ENCODE data around the gene NAV2.

Gene NAV2

GRCh38 chr11:20000022-20000350 is 287.3 kb downstream of the NAV2 start:
- no peak overlapping the region for H4K12ac ChIP-seq (ENCODE audit: low read depth, low read length)
- H2BK5ac ChIP-seq (ENCODE audit: low read depth, low read length, poor library complexity), result no peak overlapping the region
- H3K4ac ChIP-seq (ENCODE audit: low read depth, low read length), result no peak overlapping the region
- DNase-seq, result no peak
- no peaks in the 10 kb centered on the region for H3K36me3 ChIP-seq (ENCODE audit: control insufficient read depth in 1 of 2, insufficient read depth in 2 of 2, low read length in 2 of 2)
- no peaks in the 10 kb centered on the region for H3K9me3 ChIP-seq (ENCODE audit: insufficient read depth, low read depth, low read length)
- H3K18ac ChIP-seq (ENCODE audit: low read length), result peak overlapping the region; percentile 48
- H3K27ac ChIP-seq (ENCODE audit: low read depth, low read length), result no peak overlapping the region
- H3K4me3 ChIP-seq (ENCODE audit: low read depth, low read length), result no peak overlapping the region
- H4K91ac ChIP-seq (ENCODE audit: low read depth, low read length), result peak overlapping the region; percentile 63
- H3K4me2 ChIP-seq (ENCODE audit: low read length), result no peak overlapping the region
- peaks cover 29 to 42% of the 10 kb centered on the region in 2 experiments for H3K4me1 ChIP-seq (ENCODE audit: control insufficient read depth in 1 of 2, insufficient read depth in 2 of 2, low read length in 2 of 2)
- H3K27me3 ChIP-seq (ENCODE audit: insufficient read depth, low read length), result no peaks in the 10 kb centered on the region
- WGBS (ENCODE audit: extremely low coverage, insufficient coverage, insufficient read length), result no CpG with 5 or more reads among the region's 3 CpGs
- peak overlapping the region; percentile 54 for H2BK12ac ChIP-seq (ENCODE audit: low read length)
- peak overlapping the region; percentile 75 for H2AK5ac ChIP-seq (ENCODE audit: low read length)
- peak overlapping the region; percentile 15 for H2BK120ac ChIP-seq (ENCODE audit: insufficient read depth, low read length, poor library complexity)
- H3K79me2 ChIP-seq (ENCODE audit: control insufficient read depth, insufficient read depth, low read length, poor library complexity), result no peaks in the 10 kb centered on the region
- H4K8ac ChIP-seq (ENCODE audit: low read depth, low read length), result no peak overlapping the region
- H3K14ac ChIP-seq (ENCODE audit: low read length), result no peak overlapping the region
- peaks cover 8% of the 10 kb centered on the region for H3K79me1 ChIP-seq (ENCODE audit: low read length)
- no peak overlapping the region for H3K9ac ChIP-seq (ENCODE audit: low read length)
- no peak overlapping the region for H2AFZ ChIP-seq (ENCODE audit: insufficient read depth, low read length, poor library complexity)
- no peak overlapping the region for H3K23ac ChIP-seq (ENCODE audit: low read length)

- no peak overlapping the region for H3K27ac ChIP-seq (ENCODE audit: low read depth, low read length)
- no peak overlapping the region for H3K14ac ChIP-seq (ENCODE audit: low read length)
- H4K91ac ChIP-seq (ENCODE audit: low read depth, low read length), result peak overlapping the region; percentile 12
- no peaks in the 10 kb centered on the region for H3K36me3 ChIP-seq (ENCODE audit: control insufficient read depth in 1 of 2, insufficient read depth in 2 of 2, low read length in 2 of 2)
- peaks cover 8% of the 10 kb centered on the region for H3K79me1 ChIP-seq (ENCODE audit: low read length)
- whole genome bisulfite sequencing (ENCODE audit: extremely low coverage, insufficient coverage, insufficient read length), result no CpG with 5 or more reads among the region's 13 CpGs
- H3K4me1 ChIP-seq (ENCODE audit: control insufficient read depth in 1 of 2, insufficient read depth in 2 of 2, low read length in 2 of 2), result peaks cover 26 to 38% of the 10 kb centered on the region in 2 experiments
- no peak overlapping the region for H3K9ac ChIP-seq (ENCODE audit: low read length)
- peak overlapping the region; percentile 8 for H3K18ac ChIP-seq (ENCODE audit: low read length)
- no peak overlapping the region for H3K4me3 ChIP-seq (ENCODE audit: low read depth, low read length)
- H3K27me3 ChIP-seq (ENCODE audit: insufficient read depth, low read length), result no peaks in the 10 kb centered on the region
- no peak overlapping the region for H2AK5ac ChIP-seq (ENCODE audit: low read length)
- peak overlapping the region; percentile 3 for H2BK12ac ChIP-seq (ENCODE audit: low read length)
- H2BK5ac ChIP-seq (ENCODE audit: low read depth, low read length, poor library complexity), result no peak overlapping the region
- DNase-seq, result no peak
- H3K4me2 ChIP-seq (ENCODE audit: low read length), result no peak overlapping the region
- no peak overlapping the region for H3K4ac ChIP-seq (ENCODE audit: low read depth, low read length)
- no peak overlapping the region for H2BK120ac ChIP-seq (ENCODE audit: insufficient read depth, low read length, poor library complexity)
- no peak overlapping the region for H2AFZ ChIP-seq (ENCODE audit: insufficient read depth, low read length, poor library complexity)
- no peak overlapping the region for H3K23ac ChIP-seq (ENCODE audit: low read length)
- no peak overlapping the region for H4K12ac ChIP-seq (ENCODE audit: low read depth, low read length)
- H3K79me2 ChIP-seq (ENCODE audit: control insufficient read depth, insufficient read depth, low read length, poor library complexity), result no peaks in the 10 kb centered on the region
- H4K8ac ChIP-seq (ENCODE audit: low read depth, low read length), result no peak overlapping the region
- H3K9me3 ChIP-seq (ENCODE audit: insufficient read depth, low read depth, low read length), result no peaks in the 10 kb centered on the region
Measured at GRCh38 chr11:20000351-20001134, 287.9 kb downstream of the NAV2 start.

- no CpG with 5 or more reads among the region's 12 CpGs for WGBS (ENCODE audit: extremely low coverage, insufficient coverage, insufficient read length)
- Histone ChIP-seq H3K27me3 (ENCODE audit: insufficient read depth, low read length) (no peaks in the 10 kb centered on the region), H3K79me1 (ENCODE audit: low read length) (peaks cover 8% of the 10 kb centered on the region), H3K27ac (ENCODE audit: low read depth, low read length) (peak overlapping the region; percentile 5), H3K23ac (ENCODE audit: low read length) (no peak overlapping the region), H3K4me1 (ENCODE audit: control insufficient read depth in 1 of 2, insufficient read depth in 2 of 2, low read length in 2 of 2) (peaks cover 26 to 28% of the 10 kb centered on the region in 2 experiments), H3K79me2 (ENCODE audit: control insufficient read depth, insufficient read depth, low read length, poor library complexity) (no peaks in the 10 kb centered on the region), H2BK12ac (ENCODE audit: low read length) (peak overlapping the region; percentile 37), H4K91ac (ENCODE audit: low read depth, low read length) (peak overlapping the region; percentile 33), H3K18ac (ENCODE audit: low read length) (no peak overlapping the region), H3K4ac (ENCODE audit: low read depth, low read length) (no peak overlapping the region), H3K4me3 (ENCODE audit: low read depth, low read length) (no peak overlapping the region), H2BK120ac (ENCODE audit: insufficient read depth, low read length, poor library complexity) (no peak overlapping the region), H2AFZ (ENCODE audit: insufficient read depth, low read length, poor library complexity) (no peak overlapping the region), H2BK5ac (ENCODE audit: low read depth, low read length, poor library complexity) (no peak overlapping the region), H3K9ac (ENCODE audit: low read length) (no peak overlapping the region), H2AK5ac (ENCODE audit: low read length) (peak overlapping the region; percentile 18), H4K12ac (ENCODE audit: low read depth, low read length) (no peak overlapping the region), H3K14ac (ENCODE audit: low read length) (no peak overlapping the region), H4K8ac (ENCODE audit: low read depth, low read length) (no peak overlapping the region), H3K4me2 (ENCODE audit: low read length) (no peak overlapping the region), H3K36me3 (ENCODE audit: control insufficient read depth in 1 of 2, insufficient read depth in 2 of 2, low read length in 2 of 2) (no peaks in the 10 kb centered on the region), H3K9me3 (ENCODE audit: insufficient read depth, low read depth, low read length) (no peaks in the 10 kb centered on the region)
- DNase-seq, result no peak
Measured at GRCh38 chr11:20002312-20003216, 289.9 kb downstream of the NAV2 start.

- Histone ChIP-seq H3K4ac (ENCODE audit: low read depth, low read length) (no peak overlapping the region), H4K12ac (ENCODE audit: low read depth, low read length) (no peak overlapping the region), H3K18ac (ENCODE audit: low read length) (no peak overlapping the region), H4K8ac (ENCODE audit: low read depth, low read length) (no peak overlapping the region), H3K4me3 (ENCODE audit: low read depth, low read length) (no peak overlapping the region), H2BK5ac (ENCODE audit: low read depth, low read length, poor library complexity) (no peak overlapping the region), H3K36me3 (ENCODE audit: control insufficient read depth in 1 of 2, insufficient read depth in 2 of 2, low read length in 2 of 2) (no peaks in the 10 kb centered on the region), H3K9me3 (ENCODE audit: insufficient read depth, low read depth, low read length) (no peaks in the 10 kb centered on the region), H3K4me2 (ENCODE audit: low read length) (no peak overlapping the region), H3K79me1 (ENCODE audit: low read length) (peaks cover 8% of the 10 kb centered on the region), H2BK120ac (ENCODE audit: insufficient read depth, low read length, poor library complexity) (no peak overlapping the region), H2AFZ (ENCODE audit: insufficient read depth, low read length, poor library complexity) (no peak overlapping the region), H3K79me2 (ENCODE audit: control insufficient read depth, insufficient read depth, low read length, poor library complexity) (no peaks in the 10 kb centered on the region), H3K14ac (ENCODE audit: low read length) (no peak overlapping the region), H3K4me1 (ENCODE audit: control insufficient read depth in 1 of 2, insufficient read depth in 2 of 2, low read length in 2 of 2) (peaks cover 26 to 28% of the 10 kb centered on the region in 2 experiments), H3K27me3 (ENCODE audit: insufficient read depth, low read length) (no peaks in the 10 kb centered on the region), H3K9ac (ENCODE audit: low read length) (no peak overlapping the region), H3K23ac (ENCODE audit: low read length) (no peak overlapping the region), H2AK5ac (ENCODE audit: low read length) (peak overlapping the region; percentile 3), H2BK12ac (ENCODE audit: low read length) (peak overlapping the region; percentile 70), H3K27ac (ENCODE audit: low read depth, low read length) (no peak overlapping the region), H4K91ac (ENCODE audit: low read depth, low read length) (no peak overlapping the region)
- no CpG with 5 or more reads among the region's 4 CpGs for WGBS (ENCODE audit: extremely low coverage, insufficient coverage, insufficient read length)
- DNase-seq, result no peak
Measured at GRCh38 chr11:20003351-20003750, 290.7 kb downstream of the NAV2 start.

Measured in trophoblast cell (in vitro differentiated cells and primary cell).